Caco-2 (cell line): ENCODE data around the gene UFM1. TPM values are rescaled to one million over a fixed set of nuclear protein-coding genes. Genes with fewer than 3 reads are reported as not detected.

ENCODE experiments used
- BruUV-seq: library from RNA; stranded (reverse); fragments of 400-500 nt; replicated peaks from 2 replicates; lab custom pipeline; 2021; lab: Mats Ljungman, UMichigan
- CTCF ChIA-PET: fragments of 300-600 bp; sonication (Branson Sonifier 250); formaldehyde crosslinking; loops from one replicate; lab custom pipeline; 2022; ENCODE audit warnings: antibody characterized with exemption; lab: Charles Lee
- POLR2A ChIA-PET: fragments of 300-600 bp; sonication (Branson Sonifier 250); formaldehyde crosslinking; loops from one replicate; lab custom pipeline; 2022; ENCODE audit warnings: antibody characterized with exemption; lab: Charles Lee
- DNase-seq, 2 experiments: peaks; one replicate each; pipeline versions ENCODE4 v3.0.0 to v3.0.0-alpha.2; 2020 to 2022
- H3K27me3 ChIP-seq: replicated peaks from 2 replicates; pipeline ENCODE4 v1.6.0; 2011; ENCODE audit warnings: low read length; ENCODE audit not compliant: control insufficient read depth, insufficient read depth
- H3K36me3 ChIP-seq: 2 replicates; pipeline ENCODE4 v1.5.1; 2011; ENCODE audit warnings: low read length; ENCODE audit not compliant: control insufficient read depth, insufficient read depth
- H3K4me1 ChIP-seq: fragments of 250-450 bp; sonication (Bioruptor Pico); 2 replicates; pipeline ENCODE4 v1.5.1; 2020; ENCODE audit warnings: mild to moderate bottlenecking
- H3K4me3 ChIP-seq: 2 replicates; pipeline ENCODE4 v1.5.1; 2011; ENCODE audit warnings: low read depth, mild to moderate bottlenecking, control low read depth, low read length
- H3K9me3 ChIP-seq: fragments of 250-450 bp; sonication (Bioruptor Pico); 2 replicates; pipeline ENCODE4 v1.5.1; 2020; ENCODE audit warnings: mild to moderate bottlenecking, moderate library complexity
- H3K27ac Mint-ChIP-seq: one replicate; pipeline ENCODE4 v1.8.0; 2022; ENCODE audit warnings: mixed read lengths; ENCODE audit not compliant: unreplicated experiment
- H3K27me3 Mint-ChIP-seq: one replicate; pipeline ENCODE4 v1.8.0; 2022; ENCODE audit warnings: mixed read lengths; ENCODE audit not compliant: insufficient read depth, unreplicated experiment
- H3K36me3 Mint-ChIP-seq: one replicate; pipeline ENCODE4 v1.8.0; 2022; ENCODE audit warnings: mild to moderate bottlenecking, mixed read lengths; ENCODE audit not compliant: insufficient read depth, unreplicated experiment
- H3K4me1 Mint-ChIP-seq: one replicate; pipeline ENCODE4 v1.8.0; 2022; ENCODE audit warnings: low read depth, mixed read lengths; ENCODE audit not compliant: unreplicated experiment
- H3K4me3 Mint-ChIP-seq: one replicate; pipeline ENCODE4 v1.8.0; 2022; ENCODE audit warnings: mild to moderate bottlenecking, moderate library complexity, mixed read lengths; ENCODE audit not compliant: unreplicated experiment
- H3K9me3 Mint-ChIP-seq: one replicate; pipeline ENCODE4 v1.8.0; 2022; ENCODE audit warnings: mixed read lengths; ENCODE audit not compliant: unreplicated experiment
- CTCF ChIP-seq, 2 experiments: fragments of 200-600 bp in 1 of 2; IDR thresholded peaks; 1 replicate in 1 of 2; 2 replicates in 1 of 2; pipeline versions ENCODE4 v1.5.1 to v1.8.0; 2011 to 2022; ENCODE audit warnings: antibody characterized with exemption in 1 of 2, control low read depth in 1 of 2, inconsistent platforms in 1 of 2, low read depth in 1 of 2, low read length in 1 of 2, mild to moderate bottlenecking in 1 of 2, moderate library complexity in 1 of 2; ENCODE audit not compliant: insufficient read depth in 1 of 2, severe bottlenecking in 1 of 2, unreplicated experiment in 1 of 2
- intact Hi-C: fragments of 100-400 bp; cut with micrococcal nuclease; formaldehyde crosslinking; loops from one replicate; pipeline ENCODE4 v1.10.0; 2022; ENCODE audit not compliant: unreplicated experiment
- total RNA-seq: library from RNA; stranded (reverse); gene quantifications from 2 replicates; pipeline ENCODE4 v1.2.3, GENCODE V29; 2022

UFM1 gene
- total RNA-seq, 1 experiment from 2014 or later: 106 TPM

- peaks cover 19% of the 10 kb centered on the region for H3K4me1 ChIP-seq
- H3K9me3 ChIP-seq: no peaks in the 10 kb centered on the region
- H3K4me3 Mint-ChIP-seq: peak overlapping the region; percentile 32
- peak in 1 of 2 experiments; percentile 48 for DNase-seq
- peaks cover 10% of the 10 kb centered on the region for H3K9me3 Mint-ChIP-seq
- CTCF ChIA-PET: interaction anchor here (1.0 kb wide), 1 partner anchor 22 kb away, joined by 3 read pairs; no protein-coding TSS in a partner anchor
- H3K27me3 Mint-ChIP-seq: no peaks in the 10 kb centered on the region
- no peaks in the 10 kb centered on the region for H3K36me3 Mint-ChIP-seq
- peaks cover 26% of the 10 kb centered on the region for H3K4me1 Mint-ChIP-seq
- H3K27me3 ChIP-seq: no peaks in the 10 kb centered on the region
- no TSS peak for BruUV-seq
- intact Hi-C loops: loop anchor here (1.0 kb wide), 3 partner anchors 8 to 22 kb away; no protein-coding TSS in a partner anchor
- no peaks in the 10 kb centered on the region for H3K36me3 ChIP-seq
- H3K27ac Mint-ChIP-seq: peak overlapping the region; percentile 62
- H3K4me3 ChIP-seq: no peak overlapping the region
- POLR2A ChIA-PET: no interaction called here
- TF ChIP-seq CTCF (IDR thresholded peaks at IDR 0.05; ENCODE audit: insufficient read depth in 1 of 2, low read depth in 1 of 2, low read length in 1 of 2, severe bottlenecking in 1 of 2, unreplicated experiment in 1 of 2): no peak
These were observed 23.3 kb downstream of the UFM1 start for GRCh38 chr13:38372820-38373383.

GRCh38 chr13:38376546-38376945 lies 26.9 kb downstream of the UFM1 start:
- ChIA-PET CTCF (no interaction called here), POLR2A (no interaction called here)
- BruUV-seq: no TSS peak
- H3K4me3 Mint-ChIP-seq: no peak overlapping the region
- no peaks in the 10 kb centered on the region for H3K27me3 ChIP-seq
- no peak overlapping the region for H3K4me3 ChIP-seq
- no peaks in the 10 kb centered on the region for H3K36me3 Mint-ChIP-seq
- no peaks in the 10 kb centered on the region for H3K27me3 Mint-ChIP-seq
- no peak overlapping the region for H3K27ac Mint-ChIP-seq
- no peak for DNase-seq
- peaks cover 19% of the 10 kb centered on the region for H3K4me1 ChIP-seq
- H3K4me1 Mint-ChIP-seq: peaks cover 26% of the 10 kb centered on the region
- H3K36me3 ChIP-seq: no peaks in the 10 kb centered on the region
- no peak for TF ChIP-seq CTCF (IDR thresholded peaks at IDR 0.05; ENCODE audit: insufficient read depth in 1 of 2, low read depth in 1 of 2, low read length in 1 of 2, severe bottlenecking in 1 of 2, unreplicated experiment in 1 of 2)
- H3K9me3 ChIP-seq: no peaks in the 10 kb centered on the region
- peaks cover 19% of the 10 kb centered on the region for H3K9me3 Mint-ChIP-seq
- intact Hi-C loops: no loop called here

GRCh38 chr13:38381890-38382289 lies 32.2 kb downstream of the UFM1 start:
- ChIA-PET POLR2A (no interaction called here), CTCF (interaction anchor here (0.9 kb wide), 1 partner anchor 32 kb away, joined by 3 read pairs; the partner anchor contains the start of gene UFM1)
- Histone ChIP-seq H3K36me3 (no peaks in the 10 kb centered on the region), H3K4me1 (peaks cover 33% of the 10 kb centered on the region), H3K27me3 (no peaks in the 10 kb centered on the region), H3K4me3 (no peak overlapping the region), H3K9me3 (no peaks in the 10 kb centered on the region)
- H3K27ac Mint-ChIP-seq: no peak overlapping the region
- H3K4me1 Mint-ChIP-seq: no peaks in the 10 kb centered on the region
- no peak for TF ChIP-seq CTCF (IDR thresholded peaks at IDR 0.05; ENCODE audit: insufficient read depth in 1 of 2, low read depth in 1 of 2, low read length in 1 of 2, severe bottlenecking in 1 of 2, unreplicated experiment in 1 of 2)
- peaks cover 9% of the 10 kb centered on the region for H3K9me3 Mint-ChIP-seq
- no peaks in the 10 kb centered on the region for H3K27me3 Mint-ChIP-seq
- no peaks in the 10 kb centered on the region for H3K36me3 Mint-ChIP-seq
- no peak for DNase-seq
- no peak overlapping the region for H3K4me3 Mint-ChIP-seq
- intact Hi-C loops: loop anchor here (1.0 kb wide), 1 partner anchor 9 kb away; no protein-coding TSS in a partner anchor
- BruUV-seq: no TSS peak
